ENCODE measurements around the gene MYDGF.

Gene MYDGF

DNA sequence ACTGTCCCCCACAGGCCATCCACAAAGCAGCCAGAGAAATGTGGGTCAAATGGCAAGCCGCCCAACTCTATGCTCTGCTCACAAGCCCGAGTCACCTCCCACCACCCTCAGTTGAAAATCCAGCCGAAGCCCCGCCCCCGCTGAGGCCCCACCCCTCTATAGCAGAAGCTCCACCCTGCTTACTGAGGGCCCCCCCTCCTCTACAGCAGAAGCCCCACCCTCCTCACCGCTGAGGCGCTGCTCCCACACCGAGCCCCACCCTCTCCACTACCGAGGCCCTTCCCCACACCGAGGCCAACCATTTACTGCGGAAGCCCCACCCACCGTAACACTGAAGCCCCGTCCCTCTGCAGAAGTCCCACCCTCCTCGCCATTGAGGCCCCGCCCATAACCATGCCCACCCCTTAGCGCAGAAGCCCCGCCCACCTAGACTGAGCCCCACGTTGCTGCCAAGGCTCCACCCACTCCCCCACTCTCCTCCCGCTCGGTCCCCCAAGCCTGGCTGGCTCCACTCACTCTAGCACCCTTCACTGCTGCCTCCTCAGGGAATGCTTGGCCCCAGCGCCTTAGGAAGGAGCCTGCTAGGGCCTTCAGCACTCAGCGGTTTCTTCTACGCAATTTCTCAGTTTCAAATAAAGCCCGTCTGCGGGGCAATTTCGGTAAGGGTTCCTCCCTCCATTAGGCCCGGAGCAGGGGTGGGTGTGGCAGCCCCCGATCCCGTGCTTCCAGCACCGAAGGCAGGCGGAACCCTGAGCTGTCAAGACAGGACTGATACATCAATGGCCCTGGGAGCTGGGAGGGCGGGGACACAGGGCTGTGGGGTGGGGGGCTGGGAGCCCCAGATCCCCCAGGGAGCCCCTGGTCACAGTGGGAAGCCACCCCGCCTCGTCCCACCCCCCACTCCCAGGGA is 9.0 kb upstream of the MYDGF start:
- TF ChIP-seq, protein P1, sequence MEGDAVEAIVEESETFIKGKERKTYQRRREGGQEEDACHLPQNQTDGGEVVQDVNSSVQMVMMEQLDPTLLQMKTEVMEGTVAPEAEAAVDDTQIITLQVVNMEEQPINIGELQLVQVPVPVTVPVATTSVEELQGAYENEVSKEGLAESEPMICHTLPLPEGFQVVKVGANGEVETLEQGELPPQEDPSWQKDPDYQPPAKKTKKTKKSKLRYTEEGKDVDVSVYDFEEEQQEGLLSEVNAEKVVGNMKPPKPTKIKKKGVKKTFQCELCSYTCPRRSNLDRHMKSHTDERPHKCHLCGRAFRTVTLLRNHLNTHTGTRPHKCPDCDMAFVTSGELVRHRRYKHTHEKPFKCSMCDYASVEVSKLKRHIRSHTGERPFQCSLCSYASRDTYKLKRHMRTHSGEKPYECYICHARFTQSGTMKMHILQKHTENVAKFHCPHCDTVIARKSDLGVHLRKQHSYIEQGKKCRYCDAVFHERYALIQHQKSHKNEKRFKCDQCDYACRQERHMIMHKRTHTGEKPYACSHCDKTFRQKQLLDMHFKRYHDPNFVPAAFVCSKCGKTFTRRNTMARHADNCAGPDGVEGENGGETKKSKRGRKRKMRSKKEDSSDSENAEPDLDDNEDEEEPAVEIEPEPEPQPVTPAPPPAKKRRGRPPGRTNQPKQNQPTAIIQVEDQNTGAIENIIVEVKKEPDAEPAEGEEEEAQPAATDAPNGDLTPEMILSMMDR (IDR thresholded peaks at IDR 0.05; ENCODE audit: control extremely low read depth, extremely low read depth, low read depth, missing control alignments), result no peak
- DNase-seq (ENCODE audit: extremely low spot score), result no peak
- CTCF ChIA-PET, result no interaction called here
- POLR2A ChIA-PET, result no interaction called here

DNA sequence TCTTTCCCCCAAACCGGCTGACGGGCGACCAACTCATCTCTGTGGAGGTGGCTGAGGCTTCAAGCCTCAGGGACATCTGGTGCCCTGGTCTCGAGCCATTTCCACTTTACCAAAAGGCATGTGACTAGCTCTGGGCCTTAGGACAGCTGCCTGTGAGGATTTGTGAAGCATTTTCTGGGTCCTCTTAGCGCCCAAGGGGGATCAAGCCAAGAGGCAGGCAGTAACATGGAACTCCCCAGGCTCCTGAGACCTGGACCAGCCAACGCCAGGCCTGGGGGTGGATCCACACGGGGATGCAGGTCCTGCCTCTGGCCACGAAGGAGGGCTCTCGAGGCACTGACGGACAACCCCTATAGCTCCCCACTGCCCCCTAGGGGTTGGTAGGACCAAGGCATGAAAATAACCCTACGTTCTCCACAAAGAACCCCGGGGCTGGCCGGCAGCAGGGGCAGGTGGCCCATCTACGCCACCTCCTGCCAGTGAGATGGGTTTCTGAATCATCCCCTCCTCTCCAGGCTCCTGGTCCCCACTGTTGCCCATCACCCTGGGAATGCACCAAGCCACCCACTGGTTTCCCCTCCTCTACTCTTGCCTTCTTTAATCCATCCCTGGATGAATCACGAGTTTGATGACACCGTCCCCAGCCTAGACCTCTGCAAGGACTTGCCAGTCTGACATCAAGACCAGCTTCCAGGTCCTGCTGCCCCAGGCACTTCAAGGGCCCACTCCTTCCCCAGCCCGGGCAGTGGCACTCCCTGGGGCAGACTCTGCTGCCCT is 7.0 kb upstream of the MYDGF start:
- ChIA-PET CTCF (interaction anchor here (1.3 kb wide), 1 partner anchor 41 kb away, joined by 3 read pairs; no protein-coding TSS in a partner anchor), POLR2A (no interaction called here)
- TF ChIP-seq, protein P1 (IDR thresholded peaks at IDR 0.05; ENCODE audit: control extremely low read depth, extremely low read depth, low read depth, missing control alignments), result peak; percentile 17
- no peak for DNase-seq (ENCODE audit: extremely low spot score)

DNA sequence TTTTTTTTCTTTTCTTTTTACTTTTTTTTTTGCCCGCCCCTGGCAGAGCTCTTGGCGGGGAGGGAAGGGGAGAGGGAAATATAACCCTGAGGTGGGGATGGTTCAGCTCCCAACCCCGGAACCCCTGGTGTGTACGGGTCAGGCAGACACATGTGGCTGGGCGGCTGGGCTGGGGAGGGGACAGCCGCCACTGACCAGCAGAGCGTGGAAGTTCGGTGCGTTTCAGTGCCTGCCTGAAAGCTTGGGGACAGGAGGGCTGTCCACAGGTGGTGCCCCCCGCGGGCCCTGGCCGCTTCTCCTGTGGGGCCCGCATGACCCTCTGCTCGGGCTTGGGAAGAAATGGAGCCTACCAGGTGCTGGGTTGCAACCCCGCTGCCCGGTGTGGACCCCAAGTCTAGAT is 5.2 kb upstream of the MYDGF start:
- no peak for DNase-seq (ENCODE audit: extremely low spot score)
- TF ChIP-seq, protein P1 (IDR thresholded peaks at IDR 0.05; ENCODE audit: control extremely low read depth, extremely low read depth, low read depth, missing control alignments), result no peak
- ChIA-PET POLR2A (no interaction called here), CTCF (no interaction called here)

DNA sequence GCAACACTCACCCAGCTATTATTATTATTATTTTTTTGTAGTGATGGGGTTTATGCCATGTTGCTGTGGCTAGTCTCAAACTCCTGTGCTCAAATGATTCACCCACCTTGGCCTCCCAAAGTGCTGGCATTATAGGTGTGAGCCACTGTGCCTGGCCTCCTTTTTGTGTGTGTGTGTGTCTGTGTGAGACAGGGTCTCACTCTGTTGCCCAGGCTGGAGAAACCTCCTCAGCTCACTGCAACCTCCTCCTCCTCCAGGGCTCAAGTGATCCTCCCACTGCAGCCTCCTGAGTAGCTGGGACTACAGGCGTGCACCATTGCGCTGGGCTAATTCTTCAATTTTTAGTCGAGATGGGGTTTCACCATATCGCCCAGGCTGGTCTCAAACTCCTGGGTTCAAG is 3.6 kb upstream of the MYDGF start:
- TF ChIP-seq, protein P1 (IDR thresholded peaks at IDR 0.05; ENCODE audit: control extremely low read depth, extremely low read depth, low read depth, missing control alignments), result no peak
- DNase-seq (ENCODE audit: extremely low spot score), result no peak
- ChIA-PET POLR2A (interaction anchor here (0.7 kb wide), 1 partner anchor 94 kb away, joined by 3 read pairs; no protein-coding TSS in a partner anchor), CTCF (interaction anchor here (1.1 to 1.6 kb wide), 3 partner anchors 11 to 117 kb away, joined by 3 to 6 read pairs (median 4); partner anchors contain the start of gene FEM1A)

DNA sequence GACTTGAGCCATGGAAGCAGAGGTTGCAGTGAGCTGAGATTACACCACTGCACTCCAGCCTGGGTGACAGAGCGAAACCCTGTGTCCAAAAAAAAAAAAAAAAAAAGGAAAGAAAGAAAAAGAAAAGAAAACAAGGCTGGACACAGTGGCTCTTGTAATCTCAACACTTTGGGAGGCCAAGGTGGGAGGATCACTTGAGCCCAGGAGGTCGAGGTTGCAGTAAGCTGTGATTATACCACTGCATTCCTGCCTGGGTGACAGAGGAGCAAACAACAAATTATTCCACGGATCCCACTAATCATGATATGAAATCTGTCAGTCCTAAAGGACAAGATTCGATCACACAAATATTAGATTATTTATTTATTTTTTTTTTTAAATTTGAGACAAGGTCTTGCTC is 3.1 kb upstream of the MYDGF start:
- no peak for DNase-seq (ENCODE audit: extremely low spot score)
- POLR2A ChIA-PET, result interaction anchor here (0.5 kb wide), 1 partner anchor 1230 kb away, joined by 7 read pairs; no protein-coding TSS in a partner anchor
- CTCF ChIA-PET, result interaction anchor here (0.7 to 1.6 kb wide), 4 partner anchors 12 to 118 kb away, joined by 3 to 6 read pairs (median 4); partner anchors contain the start of gene FEM1A
- TF ChIP-seq, protein P1 (IDR thresholded peaks at IDR 0.05; ENCODE audit: control extremely low read depth, extremely low read depth, low read depth, missing control alignments), result no peak

DNA sequence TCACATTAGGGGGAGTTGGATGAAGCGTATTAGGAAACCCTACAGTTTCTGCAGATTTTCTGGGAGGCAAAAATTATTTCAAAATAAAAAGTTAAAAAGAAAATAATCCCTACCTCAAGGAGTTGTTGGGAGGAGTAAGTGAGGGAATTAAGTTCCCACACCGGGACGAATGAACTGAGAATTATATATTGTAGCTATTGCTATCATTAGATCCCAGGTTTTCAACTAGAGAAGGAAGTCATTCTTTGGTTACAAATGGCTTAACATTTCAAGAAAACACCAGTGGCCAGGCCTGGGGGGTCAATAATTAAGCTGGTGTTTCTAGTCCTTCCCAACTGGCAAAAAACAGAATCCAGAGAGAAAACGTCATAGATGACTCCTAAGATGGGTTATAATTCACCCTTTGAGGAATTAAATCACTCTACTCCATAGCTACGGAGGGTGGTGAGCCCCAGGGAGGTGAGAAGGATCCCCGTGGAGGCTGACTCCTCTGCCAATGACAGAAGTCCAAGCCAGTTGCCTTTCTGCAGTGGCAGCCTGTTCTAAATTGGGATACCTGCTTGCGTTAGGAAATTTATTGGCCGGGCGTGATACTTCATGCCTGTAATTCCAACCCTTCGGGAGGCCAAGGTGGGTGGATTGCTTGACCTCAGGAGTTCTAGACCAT is 1.2 kb upstream of the MYDGF start:
- CTCF ChIA-PET, result interaction anchor here (1.1 kb wide), 1 partner anchor 35 kb away, joined by 3 read pairs; no protein-coding TSS in a partner anchor
- POLR2A ChIA-PET, result interaction anchor here (0.6 kb wide), 1 partner anchor 37 kb away, joined by 3 read pairs; no protein-coding TSS in a partner anchor
- TF ChIP-seq, protein P1 (IDR thresholded peaks at IDR 0.05; ENCODE audit: control extremely low read depth, extremely low read depth, low read depth, missing control alignments), result no peak
- no peak for DNase-seq (ENCODE audit: extremely low spot score)

Data from GM10248 (cell line).